GM18951 (cell line): Measurements from ENCODE around the gene GPHN.
"Not testable (repeated sequence)": the region's sequence is repeated elsewhere in the genome, so short reads cannot be mapped to it uniquely, and the experiment has no call there.

Experiments
- POLR2A ChIP-seq: IDR thresholded peaks from 4 replicates; pipeline ENCODE4 v1.6.1; 2011; ENCODE audit warnings: mild to moderate bottlenecking; ENCODE audit not compliant: insufficient read length, insufficient read depth; ENCODE audit errors: extremely low read depth
- in situ Hi-C: fragments of 300-500 bp; cut with MboI; formaldehyde crosslinking; loops from one replicate; pipeline ENCODE4 v1.12.0; 2022; ENCODE audit warnings: low sequenced_read_pairs, mixed read lengths, inconsistent platforms; ENCODE audit not compliant: unreplicated experiment

The GPHN gene

GRCh38 chr14:66758031-66758613 lies 250.2 kb downstream of the GPHN start:
- TF ChIP-seq POLR2A: no peak
- in situ Hi-C loops: no loop called here

GRCh38 chr14:66772146-66772545 lies 264.2 kb downstream of the GPHN start:
- no peak for TF ChIP-seq POLR2A
- in situ Hi-C loops: no loop called here

- TF ChIP-seq POLR2A: no peak
- in situ Hi-C loops: no loop called here
Measured at GRCh38 chr14:66782853-66783252, 274.9 kb downstream of the GPHN start.

GRCh38 chr14:66790101-66790500 lies 282.2 kb downstream of the GPHN start:
- no peak for TF ChIP-seq POLR2A
- in situ Hi-C loops: no loop called here

- in situ Hi-C loops: no loop called here
- no peak for TF ChIP-seq POLR2A
Measured at GRCh38 chr14:66802962-66803361, 295.0 kb downstream of the GPHN start.

- TF ChIP-seq POLR2A: no peak
- in situ Hi-C loops: no loop called here
Measured at GRCh38 chr14:66804141-66804540, 296.2 kb downstream of the GPHN start.

GRCh38 chr14:66813636-66814035 lies 305.7 kb downstream of the GPHN start:
- in situ Hi-C loops: no loop called here

GRCh38 chr14:66815687-66816086 lies 307.7 kb downstream of the GPHN start:
- no peak for TF ChIP-seq POLR2A
- in situ Hi-C loops: no loop called here

More at GRCh38 chr14:66813636-66814035, 305.7 kb downstream of the GPHN start:
- no peak for TF ChIP-seq POLR2A

- in situ Hi-C loops: no loop called here
- no peak for TF ChIP-seq POLR2A
Measured at GRCh38 chr14:66824251-66824650, 316.3 kb downstream of the GPHN start.

- no peak for TF ChIP-seq POLR2A
- in situ Hi-C loops: no loop called here
Measured at GRCh38 chr14:66827182-66827581, 319.2 kb downstream of the GPHN start.

GRCh38 chr14:66831173-66831572 lies 323.2 kb downstream of the GPHN start:
- in situ Hi-C loops: no loop called here
- no peak for TF ChIP-seq POLR2A

GRCh38 chr14:66833816-66834215 lies 325.9 kb downstream of the GPHN start:
- in situ Hi-C loops: no loop called here
- TF ChIP-seq POLR2A: no peak

GRCh38 chr14:66837436-66837835 lies 329.5 kb downstream of the GPHN start:
- in situ Hi-C loops: not testable (repeated sequence)

GRCh38 chr14:66842911-66843512 lies 335.1 kb downstream of the GPHN start:
- in situ Hi-C loops: no loop called here

GRCh38 chr14:66850258-66850888 lies 342.4 kb downstream of the GPHN start:
- in situ Hi-C loops: no loop called here
- TF ChIP-seq POLR2A: no peak

More at GRCh38 chr14:66842911-66843512, 335.1 kb downstream of the GPHN start:
- TF ChIP-seq POLR2A: no peak

- in situ Hi-C loops: no loop called here
- TF ChIP-seq POLR2A: no peak
Measured at GRCh38 chr14:66853311-66853710, 345.4 kb downstream of the GPHN start.
